IMR-90 (cell line): ENCODE results near the gene ERBB4. TPM values are rescaled to one million over a fixed set of nuclear protein-coding genes. Genes with fewer than 3 reads are reported as not detected.

Source experiments
- ATAC-seq: fragments of 200-7000 bp; cut with Tn5 transposase; 2 replicates; pipeline ENCODE4 v1.9.1; 2020; ENCODE audit warnings: low read depth, mild to moderate bottlenecking, moderate library complexity
- BruUV-seq: library from RNA; stranded (reverse); fragments of 400-500 nt; replicated peaks from 2 replicates; lab custom pipeline; 2021; lab: Mats Ljungman, UMichigan
- CTCF ChIA-PET: fragments of 300-600 bp; formaldehyde crosslinking; extraction: SDS; loops from one replicate; lab custom pipeline; 2021; ENCODE audit warnings: antibody characterized with exemption; lab: Yijun Ruan, JAX
- POLR2A ChIA-PET: fragments of 300-600 bp; sonication (Branson Sonifier 250); formaldehyde crosslinking; loops from one replicate; lab custom pipeline; 2022; ENCODE audit warnings: antibody characterized with exemption; ENCODE audit not compliant: unreplicated experiment; lab: Charles Lee
- DNase-seq: peaks from one replicate; pipeline ENCODE4 v3.0.0; 2013
- H2AFZ ChIP-seq: replicated peaks from 2 replicates; pipeline ENCODE3; 2013; ENCODE audit warnings: low read length, mild to moderate bottlenecking; ENCODE audit not compliant: poor library complexity
- H2AK5ac ChIP-seq: 2 replicates; pipeline ENCODE4 v1.6.1; 2013; ENCODE audit warnings: low read depth, low read length, inconsistent platforms
- H2AK9ac ChIP-seq: replicated peaks from 2 replicates; pipeline ENCODE3; 2013; ENCODE audit warnings: mild to moderate bottlenecking, low read depth, low read length, moderate library complexity; ENCODE audit not compliant: poor library complexity
- H2BK120ac ChIP-seq: 2 replicates; pipeline ENCODE4 v1.6.1; 2013; ENCODE audit warnings: low read depth, low read length, inconsistent platforms
- H2BK15ac ChIP-seq: 3 replicates; pipeline ENCODE4 v1.6.1; 2013; ENCODE audit warnings: low read depth, low read length, inconsistent platforms
- H2BK20ac ChIP-seq: 2 replicates; pipeline ENCODE4 v1.6.1; 2013; ENCODE audit warnings: low read depth, mild to moderate bottlenecking, inconsistent platforms, low read length, moderate library complexity
- H2BK5ac ChIP-seq: 2 replicates; pipeline ENCODE4 v1.6.1; 2013; ENCODE audit warnings: mild to moderate bottlenecking, low read depth, low read length, inconsistent platforms; ENCODE audit not compliant: poor library complexity, severe bottlenecking
- H3K14ac ChIP-seq: replicated peaks from 2 replicates; pipeline ENCODE4 v1.6.1; 2013; ENCODE audit warnings: low read depth, low read length, inconsistent platforms
- H3K18ac ChIP-seq: 2 replicates; pipeline ENCODE4 v1.6.1; 2013; ENCODE audit warnings: low read depth, low read length, control low read depth
- H3K23ac ChIP-seq: 2 replicates; pipeline ENCODE4 v1.6.1; 2013; ENCODE audit warnings: low read depth, low read length, inconsistent platforms
- H3K27ac ChIP-seq: 2 replicates; pipeline ENCODE4 v1.5.1; 2013; ENCODE audit warnings: mild to moderate bottlenecking, control low read depth, low read length; ENCODE audit not compliant: insufficient read depth
- H3K27me3 ChIP-seq: 2 replicates; pipeline ENCODE4 v1.6.1; 2013; ENCODE audit warnings: low read length; ENCODE audit not compliant: control insufficient read depth, insufficient read depth
- H3K36me3 ChIP-seq: 2 replicates; pipeline ENCODE4 v1.6.1; 2013; ENCODE audit warnings: low read length, mixed read lengths; ENCODE audit not compliant: control insufficient read depth, insufficient read depth
- H3K4ac ChIP-seq: 2 replicates; pipeline ENCODE4 v1.6.1; 2013; ENCODE audit warnings: low read depth, low read length, inconsistent platforms
- H3K4me1 ChIP-seq: 2 replicates; pipeline ENCODE4 v1.6.1; 2013; ENCODE audit warnings: low read length, mixed read lengths; ENCODE audit not compliant: control insufficient read depth, insufficient read depth
- H3K4me2 ChIP-seq: 2 replicates; pipeline ENCODE4 v1.6.1; 2013; ENCODE audit warnings: low read depth, mild to moderate bottlenecking, control low read depth, low read length, moderate library complexity
- H3K4me3 ChIP-seq: 2 replicates; pipeline ENCODE4 v1.5.1; 2013; ENCODE audit warnings: low read depth, mild to moderate bottlenecking, control low read depth, low read length, moderate library complexity; ENCODE audit not compliant: insufficient read depth
- H3K56ac ChIP-seq: 2 replicates; pipeline ENCODE4 v1.6.1; 2013; ENCODE audit warnings: low read length, inconsistent platforms; ENCODE audit not compliant: insufficient read depth; ENCODE audit errors: extremely low read depth
- H3K79me1 ChIP-seq, 2 experiments: 2 replicates each; pipeline ENCODE4 v1.6.1; 2013; ENCODE audit warnings: low read length in 2 of 2, inconsistent platforms in 1 of 2, low read depth in 1 of 2
- H3K9ac ChIP-seq: 2 replicates; pipeline ENCODE4 v1.6.1; 2013; ENCODE audit warnings: low read depth, low read length, control low read depth
- H3K9me1 ChIP-seq: 2 replicates; pipeline ENCODE4 v1.6.1; 2013; ENCODE audit warnings: low read length, inconsistent platforms; ENCODE audit not compliant: insufficient read depth
- H3K9me3 ChIP-seq: 2 replicates; pipeline ENCODE4 v1.6.1; 2013; ENCODE audit warnings: low read length; ENCODE audit not compliant: control insufficient read depth, insufficient read depth
- H4K20me1 ChIP-seq: 2 replicates; pipeline ENCODE4 v1.6.1; 2013; ENCODE audit warnings: low read length, inconsistent platforms; ENCODE audit not compliant: insufficient read depth
- H4K5ac ChIP-seq: 2 replicates; pipeline ENCODE4 v1.6.1; 2013; ENCODE audit warnings: mild to moderate bottlenecking, low read depth, low read length, control low read depth
- H4K8ac ChIP-seq, 2 experiments: 2 replicates each; pipeline ENCODE4 v1.6.1; 2013; ENCODE audit warnings: low read depth in 2 of 2, low read length in 2 of 2, control low read depth in 1 of 2, inconsistent platforms in 1 of 2
- H4K91ac ChIP-seq: 2 replicates; pipeline ENCODE4 v1.6.1; 2013; ENCODE audit warnings: low read depth, low read length, inconsistent platforms; ENCODE audit not compliant: insufficient read depth
- MXI1 ChIP-seq: IDR thresholded peaks from 2 replicates; pipeline ENCODE4 v1.6.1; 2012; ENCODE audit warnings: low read depth, mild to moderate bottlenecking, low read length, moderate library complexity, borderline replicate concordance
- RAD21 ChIP-seq: IDR thresholded peaks from 2 replicates; pipeline ENCODE4 v1.6.1; 2012; ENCODE audit warnings: low read length, improper control_type of control experiment
- WGBS, 2 experiments: methylation state at CpG; one replicate each; pipeline versions ENCODE4 v1.1.5 to v1.1.7; 2013; ENCODE audit warnings: missing lambda C conversion rate in 2 of 2; ENCODE audit not compliant: insufficient read length in 1 of 2; ENCODE audit errors: extremely low coverage in 2 of 2; 5-methylcytosine and 5-hydroxymethylcytosine counted together
- dilution Hi-C: fragments of 300-500 bp; cut with HindIII; formaldehyde crosslinking; loops from one replicate; pipeline ENCODE4 v1.14.3; 2018; ENCODE audit warnings: low sequenced_read_pairs; ENCODE audit not compliant: unreplicated experiment
- in situ Hi-C: fragments of 300-500 bp; cut with MboI; formaldehyde crosslinking; loops from 3 replicates; pipeline ENCODE4 v1.14.3; 2019; ENCODE audit warnings: low sequenced_read_pairs, inconsistent platforms, mixed read lengths
- intact Hi-C: fragments of 100-400 bp; cut with micrococcal nuclease; formaldehyde crosslinking; loops from 2 replicates; pipeline ENCODE4 v1.10.0; 2022
- polyA plus RNA-seq, 3 experiments: library from polyadenylated mRNA; depleted of rRNA; stranded (reverse); fragments of >200 nt; gene quantifications; 2 replicates each; pipeline ENCODE4 v1.2.3, GENCODE V29; 2012; ENCODE audit warnings: low replicate concordance in 1 of 3
- total RNA-seq: library from RNA; depleted of rRNA; stranded (reverse); fragments of >200 nt; gene quantifications from 2 replicates; pipeline ENCODE4 v1.2.3, GENCODE V29; 2012
- TF ChIP-seq, protein P1 (sequence below): conservative IDR thresholded peaks from 2 replicates; pipeline ENCODE4 v1.5.1; 2012; ENCODE audit warnings: mild to moderate bottlenecking, low read depth, low read length, improper control_type of control experiment

The ERBB4 gene
- total and polyA plus RNA-seq, 2 of the 4 experiments (the other 2 are of a cell fraction): not detected

DNA sequence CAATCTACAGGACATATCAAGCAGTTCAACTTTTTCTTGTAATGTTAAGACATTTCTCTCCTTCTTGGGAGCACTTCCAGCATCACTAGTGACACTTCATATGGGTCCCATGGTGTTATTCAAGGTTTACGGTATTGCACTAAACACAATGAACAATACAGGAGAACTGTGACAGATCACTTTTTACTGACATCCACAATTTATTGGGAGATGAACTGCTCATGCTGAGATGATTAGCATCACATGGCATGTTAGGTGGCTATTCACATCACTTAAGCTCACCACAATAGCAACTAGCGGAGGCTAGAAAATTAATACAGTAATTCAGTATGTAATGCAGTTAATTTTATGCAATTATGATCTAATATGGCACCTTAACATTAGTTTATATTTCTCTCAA lies 264.4 kb downstream of the ERBB4 start:
- H3K4me2 ChIP-seq: no peak overlapping the region
- ChIA-PET POLR2A (no interaction called here), CTCF (no interaction called here)
- in situ Hi-C loops (no loop called here), intact Hi-C loops (no loop called here), dilution Hi-C loops (no loop called here)
- H2BK15ac ChIP-seq: no peak overlapping the region
- no TSS peak for BruUV-seq
- no peak overlapping the region for H2AFZ ChIP-seq
- no peaks in the 10 kb centered on the region for H3K9me1 ChIP-seq
- no peak overlapping the region for H4K91ac ChIP-seq
- no peak overlapping the region for H3K9ac ChIP-seq
- no peaks in the 10 kb centered on the region for H3K4me1 ChIP-seq
- no peak overlapping the region for H3K56ac ChIP-seq
- H3K79me1 ChIP-seq: no peaks in the 10 kb centered on the region
- H2BK5ac ChIP-seq: no peak overlapping the region
- no CpG with 5 or more reads among the region's 2 CpGs for WGBS, 2 experiments
- no peak overlapping the region for H2AK5ac ChIP-seq
- H4K5ac ChIP-seq: no peak overlapping the region
- no peak overlapping the region for H3K14ac ChIP-seq
- no peaks in the 10 kb centered on the region for H4K20me1 ChIP-seq
- H3K27ac ChIP-seq: no peak overlapping the region
- no peak overlapping the region for H3K4me3 ChIP-seq
- H3K23ac ChIP-seq: no peak overlapping the region
- TF ChIP-seq MXI1: no peak
- TF ChIP-seq RAD21: no peak
- TF ChIP-seq, protein P1, sequence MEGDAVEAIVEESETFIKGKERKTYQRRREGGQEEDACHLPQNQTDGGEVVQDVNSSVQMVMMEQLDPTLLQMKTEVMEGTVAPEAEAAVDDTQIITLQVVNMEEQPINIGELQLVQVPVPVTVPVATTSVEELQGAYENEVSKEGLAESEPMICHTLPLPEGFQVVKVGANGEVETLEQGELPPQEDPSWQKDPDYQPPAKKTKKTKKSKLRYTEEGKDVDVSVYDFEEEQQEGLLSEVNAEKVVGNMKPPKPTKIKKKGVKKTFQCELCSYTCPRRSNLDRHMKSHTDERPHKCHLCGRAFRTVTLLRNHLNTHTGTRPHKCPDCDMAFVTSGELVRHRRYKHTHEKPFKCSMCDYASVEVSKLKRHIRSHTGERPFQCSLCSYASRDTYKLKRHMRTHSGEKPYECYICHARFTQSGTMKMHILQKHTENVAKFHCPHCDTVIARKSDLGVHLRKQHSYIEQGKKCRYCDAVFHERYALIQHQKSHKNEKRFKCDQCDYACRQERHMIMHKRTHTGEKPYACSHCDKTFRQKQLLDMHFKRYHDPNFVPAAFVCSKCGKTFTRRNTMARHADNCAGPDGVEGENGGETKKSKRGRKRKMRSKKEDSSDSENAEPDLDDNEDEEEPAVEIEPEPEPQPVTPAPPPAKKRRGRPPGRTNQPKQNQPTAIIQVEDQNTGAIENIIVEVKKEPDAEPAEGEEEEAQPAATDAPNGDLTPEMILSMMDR: no peak
- no peak overlapping the region for H3K4ac ChIP-seq
- H2AK9ac ChIP-seq: no peak overlapping the region
- no peaks in the 10 kb centered on the region for H3K9me3 ChIP-seq
- H2BK20ac ChIP-seq: no peak overlapping the region
- no peaks in the 10 kb centered on the region for H3K27me3 ChIP-seq
- no peak overlapping the region for H3K18ac ChIP-seq
- ATAC-seq (no peak), DNase-seq (no peak)
- no peak overlapping the region for H4K8ac ChIP-seq
- H2BK120ac ChIP-seq: no peak overlapping the region
- H3K36me3 ChIP-seq: no peaks in the 10 kb centered on the region
